Neural progenitor cell (in vitro differentiated cells): Measurements from ENCODE around the gene TRMT1. TPM values are rescaled to one million over a fixed set of nuclear protein-coding genes. Genes with fewer than 3 reads are reported as not detected.
A peak's percentile ranks its signal among the peaks of the same experiment; 100 is the strongest.

ENCODE experiments used
- DNase-seq: peaks from one replicate; pipeline ENCODE4 v3.0.0-alpha.2; 2016; ENCODE audit warnings: low spot score
- H2AFZ ChIP-seq: fragments of 200-600 bp; sonication (generic); replicated peaks from 2 replicates; pipeline ENCODE4 v1.6.1; 2016; ENCODE audit warnings: antibody characterized with exemption
- H3F3A ChIP-seq: fragments of 200-600 bp; sonication (generic); 2 replicates; pipeline ENCODE4 v1.6.1; 2016; ENCODE audit warnings: antibody characterized with exemption, low read depth
- H3K27ac ChIP-seq: fragments of 200-600 bp; sonication (generic); 2 replicates; pipeline ENCODE4 v1.5.1; 2016; ENCODE audit warnings: mild to moderate bottlenecking
- H3K27me3 ChIP-seq: fragments of 200-600 bp; sonication (generic); 2 replicates; pipeline ENCODE4 v1.6.1; 2016; ENCODE audit warnings: mild to moderate bottlenecking, moderate library complexity
- H3K36me3 ChIP-seq: fragments of 200-600 bp; sonication (generic); 2 replicates; pipeline ENCODE4 v1.5.1; 2016
- H3K4me1 ChIP-seq: fragments of 200-600 bp; sonication (generic); 2 replicates; pipeline ENCODE4 v1.6.1; 2016; ENCODE audit warnings: mixed run types
- H3K4me2 ChIP-seq: fragments of 200-600 bp; sonication (generic); 2 replicates; pipeline ENCODE4 v1.6.1; 2016
- H3K4me3 ChIP-seq: fragments of 200-600 bp; sonication (generic); 2 replicates; pipeline ENCODE4 v1.5.1; 2016
- H3K79me2 ChIP-seq: fragments of 200-600 bp; sonication (generic); 2 replicates; pipeline ENCODE4 v1.6.1; 2016; ENCODE audit warnings: low read depth
- H3K9ac ChIP-seq: fragments of 200-600 bp; sonication (generic); 2 replicates; pipeline ENCODE4 v1.6.1; 2016
- H3K9me3 ChIP-seq: fragments of 200-600 bp; sonication (generic); 2 replicates; pipeline ENCODE4 v1.5.1; 2016; ENCODE audit warnings: low read depth
- H4K20me1 ChIP-seq: fragments of 200-600 bp; sonication (generic); 2 replicates; pipeline ENCODE4 v1.6.1; 2016; ENCODE audit warnings: low read depth
- H3K27ac Mint-ChIP-seq: 3 replicates; pipeline ENCODE4 v1.8.0; 2021; ENCODE audit warnings: mixed read lengths
- H3K27me3 Mint-ChIP-seq: 2 replicates; pipeline ENCODE4 v1.8.0; 2022; ENCODE audit warnings: low read depth, mild to moderate bottlenecking, inconsistent platforms, moderate library complexity, mixed read lengths; ENCODE audit not compliant: insufficient read depth
- H3K36me3 Mint-ChIP-seq: 3 replicates; pipeline ENCODE4 v1.8.0; 2021; ENCODE audit warnings: mixed read lengths
- H3K4me1 Mint-ChIP-seq: 3 replicates; pipeline ENCODE4 v1.8.0; 2021; ENCODE audit warnings: mixed read lengths
- H3K4me3 Mint-ChIP-seq: 3 replicates; pipeline ENCODE4 v1.8.0; 2021; ENCODE audit warnings: mild to moderate bottlenecking, moderate library complexity, mixed read lengths
- H3K9me3 Mint-ChIP-seq: 3 replicates; pipeline ENCODE4 v1.8.0; 2020; ENCODE audit warnings: mixed read lengths
- EZH2 ChIP-seq: fragments of 200-600 bp; sonication (generic); IDR thresholded peaks from 2 replicates; pipeline ENCODE4 v1.6.1; 2017; ENCODE audit warnings: antibody characterized with exemption, mild to moderate bottlenecking, moderate library complexity
- EZH2phosphoT487 ChIP-seq: fragments of 200-600 bp; sonication (generic); IDR thresholded peaks from 2 replicates; pipeline ENCODE4 v1.6.1; 2017; ENCODE audit warnings: antibody characterized with exemption
- total RNA-seq: library from RNA; depleted of rRNA; stranded (reverse); fragments of >200 nt; gene quantifications from 2 replicates; pipeline ENCODE4 v1.2.3, GENCODE V29; 2015; ENCODE audit warnings: low replicate concordance
- TF ChIP-seq, protein P1 (sequence below): fragments of 200-600 bp; sonication (generic); IDR thresholded peaks from 2 replicates; pipeline ENCODE4 v1.5.1; 2017; ENCODE audit warnings: antibody characterized with exemption, mild to moderate bottlenecking

TRMT1 gene
- total RNA-seq, 1 donor from 2014 or later: 30.2 TPM

DNA sequence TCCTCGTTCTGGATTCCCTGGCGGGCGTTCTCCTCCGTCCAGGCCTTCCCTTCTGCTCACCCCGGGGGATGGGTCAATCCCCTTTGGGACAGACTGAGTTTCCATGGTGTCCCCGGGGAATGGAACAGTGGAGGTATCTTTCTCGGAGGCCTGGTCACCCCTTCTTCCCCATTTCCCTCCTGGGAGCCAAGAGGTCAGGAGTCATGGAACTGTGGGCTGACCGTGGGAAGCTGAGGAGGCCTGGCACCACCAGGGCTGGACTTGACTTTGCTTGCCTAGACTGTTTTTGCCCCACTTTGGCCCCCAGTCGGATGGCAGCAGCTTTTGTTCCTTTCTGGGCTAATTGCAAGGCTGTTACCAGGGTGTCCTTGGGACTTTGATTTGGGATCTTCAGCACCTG, 3.5 kb upstream of the TRMT1 start:
- H3K27me3 ChIP-seq: no peaks in the 10 kb centered on the region
- peak overlapping the region; percentile 93 for H3K4me3 Mint-ChIP-seq
- TF ChIP-seq, protein P1, sequence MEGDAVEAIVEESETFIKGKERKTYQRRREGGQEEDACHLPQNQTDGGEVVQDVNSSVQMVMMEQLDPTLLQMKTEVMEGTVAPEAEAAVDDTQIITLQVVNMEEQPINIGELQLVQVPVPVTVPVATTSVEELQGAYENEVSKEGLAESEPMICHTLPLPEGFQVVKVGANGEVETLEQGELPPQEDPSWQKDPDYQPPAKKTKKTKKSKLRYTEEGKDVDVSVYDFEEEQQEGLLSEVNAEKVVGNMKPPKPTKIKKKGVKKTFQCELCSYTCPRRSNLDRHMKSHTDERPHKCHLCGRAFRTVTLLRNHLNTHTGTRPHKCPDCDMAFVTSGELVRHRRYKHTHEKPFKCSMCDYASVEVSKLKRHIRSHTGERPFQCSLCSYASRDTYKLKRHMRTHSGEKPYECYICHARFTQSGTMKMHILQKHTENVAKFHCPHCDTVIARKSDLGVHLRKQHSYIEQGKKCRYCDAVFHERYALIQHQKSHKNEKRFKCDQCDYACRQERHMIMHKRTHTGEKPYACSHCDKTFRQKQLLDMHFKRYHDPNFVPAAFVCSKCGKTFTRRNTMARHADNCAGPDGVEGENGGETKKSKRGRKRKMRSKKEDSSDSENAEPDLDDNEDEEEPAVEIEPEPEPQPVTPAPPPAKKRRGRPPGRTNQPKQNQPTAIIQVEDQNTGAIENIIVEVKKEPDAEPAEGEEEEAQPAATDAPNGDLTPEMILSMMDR: no peak
- no peak for TF ChIP-seq EZH2
- TF ChIP-seq EZH2phosphoT487: no peak
- peaks cover 22% of the 10 kb centered on the region for H3K4me1 ChIP-seq
- H2AFZ ChIP-seq: no peak overlapping the region
- peaks cover 12% of the 10 kb centered on the region for H3K36me3 Mint-ChIP-seq
- peaks cover 54% of the 10 kb centered on the region for H3K4me1 Mint-ChIP-seq
- no peaks in the 10 kb centered on the region for H3K9me3 ChIP-seq
- peaks cover 84% of the 10 kb centered on the region for H3K79me2 ChIP-seq
- H4K20me1 ChIP-seq: peaks cover 66% of the 10 kb centered on the region
- H3K4me3 ChIP-seq: no peak overlapping the region
- H3K36me3 ChIP-seq: no peaks in the 10 kb centered on the region
- H3K9me3 Mint-ChIP-seq: no peaks in the 10 kb centered on the region
- no peak overlapping the region for H3K27ac ChIP-seq
- DNase-seq: no peak
- peaks cover 11% of the 10 kb centered on the region for H3K27me3 Mint-ChIP-seq
- H3K4me2 ChIP-seq: peak overlapping the region; percentile 73
- H3K9ac ChIP-seq: no peak overlapping the region
- peaks cover 14% of the 10 kb centered on the region for H3F3A ChIP-seq
- H3K27ac Mint-ChIP-seq: no peak overlapping the region

DNA sequence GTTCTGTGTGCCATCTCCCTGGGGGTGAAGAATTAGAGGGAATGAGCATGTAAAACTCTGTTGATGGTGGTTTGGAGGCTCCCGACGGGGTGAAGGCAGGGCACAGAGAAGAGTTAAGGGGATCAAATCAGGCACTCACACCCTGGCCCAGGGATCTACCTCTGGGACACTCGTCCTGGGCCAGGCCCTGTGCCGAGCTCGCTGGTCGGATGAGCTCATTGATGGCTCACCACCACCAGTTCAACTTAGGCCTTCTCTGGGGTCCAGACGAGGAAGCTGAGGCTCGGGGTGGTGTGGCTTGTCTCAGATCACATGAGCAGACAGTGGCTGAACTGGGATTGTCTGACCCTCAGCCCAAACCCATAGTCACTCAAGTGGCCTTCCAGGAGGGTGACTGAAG, 3.1 kb upstream of the TRMT1 start:
- Histone ChIP-seq H3K36me3 (no peaks in the 10 kb centered on the region), H3K4me3 (peak overlapping the region; percentile 100), H3K4me1 (peaks cover 22% of the 10 kb centered on the region), H3K79me2 (peaks cover 84% of the 10 kb centered on the region), H3K27me3 (no peaks in the 10 kb centered on the region), H3K9me3 (no peaks in the 10 kb centered on the region), H3K4me2 (peak overlapping the region; percentile 73), H4K20me1 (peaks cover 62% of the 10 kb centered on the region), H2AFZ (no peak overlapping the region), H3K9ac (no peak overlapping the region), H3F3A (peaks cover 14% of the 10 kb centered on the region), H3K27ac (no peak overlapping the region)
- no peak for DNase-seq
- no peaks in the 10 kb centered on the region for H3K9me3 Mint-ChIP-seq
- peak overlapping the region; percentile 93 for H3K4me3 Mint-ChIP-seq
- H3K27ac Mint-ChIP-seq: peak overlapping the region; percentile 57
- TF ChIP-seq EZH2phosphoT487: no peak
- TF ChIP-seq, protein P1: no peak
- TF ChIP-seq EZH2: no peak
- H3K27me3 Mint-ChIP-seq: peaks cover 11% of the 10 kb centered on the region
- H3K4me1 Mint-ChIP-seq: peaks cover 54% of the 10 kb centered on the region
- peaks cover 12% of the 10 kb centered on the region for H3K36me3 Mint-ChIP-seq

DNA sequence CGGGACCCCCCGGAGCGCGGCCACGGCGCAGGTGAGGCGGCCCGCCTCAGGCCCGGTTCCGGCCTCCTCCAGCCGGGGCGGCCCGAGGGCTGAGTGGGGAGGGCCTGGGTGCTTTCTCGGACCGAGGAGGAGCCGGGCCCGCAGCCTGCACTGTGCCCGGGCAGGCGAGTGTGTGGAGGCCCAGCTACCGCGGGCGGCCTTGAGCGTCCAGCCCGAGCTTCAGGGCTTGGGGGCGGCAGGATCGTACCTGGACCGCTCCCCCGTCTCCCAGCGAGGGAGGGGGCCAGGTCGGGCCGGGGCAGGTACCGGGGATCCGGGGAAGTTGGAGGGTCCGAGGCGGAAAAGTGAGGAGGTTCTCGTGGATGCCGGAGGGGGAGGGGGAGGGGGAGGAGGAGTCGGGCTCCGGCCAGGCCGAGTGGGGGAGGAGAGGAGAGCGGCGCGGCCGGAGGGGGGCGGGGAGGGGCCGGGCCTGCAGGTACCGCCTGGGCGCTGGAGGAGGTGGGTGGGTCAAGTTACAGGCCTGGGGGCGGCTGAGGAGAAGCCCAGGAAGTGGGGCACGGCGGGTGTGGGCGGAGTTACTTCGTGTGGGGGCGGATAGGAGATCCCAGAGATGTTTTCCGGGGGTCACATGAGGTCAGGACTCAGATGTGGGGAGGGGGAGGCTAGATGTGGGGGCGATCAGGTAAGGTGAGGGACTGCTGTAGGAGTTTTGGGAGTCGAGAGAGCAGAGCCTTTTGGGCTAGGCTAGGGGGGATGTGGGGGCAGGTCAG, 2.1 kb upstream of the TRMT1 start:
- TF ChIP-seq EZH2phosphoT487 (no peak), EZH2 (no peak)
- TF ChIP-seq, protein P1: no peak
- peaks cover 52% of the 10 kb centered on the region for H3K4me1 Mint-ChIP-seq

More for the DNA sequence above, 2.1 kb upstream of the TRMT1 start:
- H3K27ac Mint-ChIP-seq: no peak overlapping the region
- H3K4me3 Mint-ChIP-seq: peak overlapping the region; percentile 93
- Histone ChIP-seq H3K27me3 (no peaks in the 10 kb centered on the region), H3K36me3 (no peaks in the 10 kb centered on the region), H3K4me3 (peak overlapping the region; percentile 100), H3K79me2 (peaks cover 78% of the 10 kb centered on the region), H4K20me1 (peaks cover 52% of the 10 kb centered on the region), H3F3A (peaks cover 14% of the 10 kb centered on the region), H3K27ac (peak overlapping the region; percentile 89), H3K9me3 (no peaks in the 10 kb centered on the region), H3K4me2 (peak overlapping the region; percentile 73), H2AFZ (no peak overlapping the region), H3K4me1 (peaks cover 22% of the 10 kb centered on the region), H3K9ac (peak overlapping the region; percentile 90)
- DNase-seq: peak; percentile 93
- peaks cover 12% of the 10 kb centered on the region for H3K36me3 Mint-ChIP-seq
- peaks cover 11% of the 10 kb centered on the region for H3K27me3 Mint-ChIP-seq
- H3K9me3 Mint-ChIP-seq: no peaks in the 10 kb centered on the region
